CD4-positive, alpha-beta T cell treated with Interleukin-15 for 4 hours (primary cell): ENCODE data around the gene SLC7A7.
"Not testable (repeated sequence)": the region's sequence is repeated elsewhere in the genome, so short reads cannot be mapped to it uniquely, and the experiment has no call there.

Experiments
- DNase-seq: peaks from one replicate; pipeline ENCODE4 v3.0.0-alpha.2; 2020; ENCODE audit warnings: low spot score

SLC7A7 gene

GRCh38 chr14:22748206-22748605 lies 67.0 kb downstream of the SLC7A7 start:
- DNase-seq: no peak

DNA sequence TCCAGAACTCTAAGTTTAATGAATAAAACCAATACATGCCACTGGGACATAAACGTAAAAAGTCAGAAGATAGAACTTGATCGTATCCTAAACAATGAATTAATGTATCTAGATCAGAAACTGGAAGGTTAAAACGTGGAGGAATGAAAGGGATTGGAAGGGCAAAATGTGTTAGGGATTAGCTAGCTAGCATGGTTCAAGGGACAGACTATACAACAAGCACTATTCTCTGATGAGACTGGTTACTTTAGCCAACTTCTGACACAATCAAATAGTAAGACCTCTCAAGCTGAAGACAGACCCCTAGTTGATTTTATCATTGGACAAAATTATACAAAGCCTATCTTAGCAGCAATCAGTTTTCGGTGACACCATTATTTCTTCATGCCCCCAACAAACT lies 67.5 kb downstream of the SLC7A7 start:
- no peak for DNase-seq

GRCh38 chr14:22740020-22740419 lies 75.2 kb downstream of the SLC7A7 start:
- DNase-seq: no peak

DNA sequence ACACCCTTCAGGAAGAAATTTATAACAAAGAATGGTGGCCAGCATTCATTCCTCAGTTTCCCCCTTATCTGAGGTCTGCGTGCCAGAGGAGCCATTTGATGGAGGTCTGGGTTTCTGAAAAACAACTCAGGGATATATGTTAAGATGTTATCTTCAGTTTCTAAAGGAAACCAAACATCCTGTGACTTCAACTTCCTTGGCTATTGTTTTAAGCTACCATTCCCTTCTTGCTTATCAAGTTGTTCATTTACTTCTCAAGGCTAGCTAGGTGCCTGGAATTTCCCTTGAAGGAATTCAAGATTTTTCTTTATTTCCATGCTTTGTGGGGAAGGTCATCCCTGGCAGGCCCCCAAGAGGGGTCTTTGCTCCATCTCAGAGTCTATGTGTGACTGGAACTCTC lies 75.8 kb downstream of the SLC7A7 start:
- DNase-seq: no peak

DNA sequence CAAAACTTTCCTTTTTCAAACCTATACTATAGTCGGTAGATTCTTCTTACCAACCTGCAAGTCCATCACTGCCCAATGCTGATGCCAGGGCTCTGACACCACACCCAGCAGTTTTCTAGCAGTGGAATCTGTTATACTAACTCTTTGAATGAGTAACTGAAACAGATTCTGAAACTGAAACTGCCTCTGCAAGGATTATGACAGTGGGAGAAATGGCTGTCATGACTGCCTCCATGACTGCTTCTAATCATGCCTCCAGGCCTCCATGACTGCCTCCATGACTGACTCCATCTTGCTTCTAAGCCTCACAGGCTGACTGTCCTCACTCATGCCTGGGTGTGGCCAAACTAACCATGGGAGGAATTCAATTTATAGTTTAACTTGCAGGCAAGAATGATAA lies 78.2 kb downstream of the SLC7A7 start:
- DNase-seq: no peak

DNA sequence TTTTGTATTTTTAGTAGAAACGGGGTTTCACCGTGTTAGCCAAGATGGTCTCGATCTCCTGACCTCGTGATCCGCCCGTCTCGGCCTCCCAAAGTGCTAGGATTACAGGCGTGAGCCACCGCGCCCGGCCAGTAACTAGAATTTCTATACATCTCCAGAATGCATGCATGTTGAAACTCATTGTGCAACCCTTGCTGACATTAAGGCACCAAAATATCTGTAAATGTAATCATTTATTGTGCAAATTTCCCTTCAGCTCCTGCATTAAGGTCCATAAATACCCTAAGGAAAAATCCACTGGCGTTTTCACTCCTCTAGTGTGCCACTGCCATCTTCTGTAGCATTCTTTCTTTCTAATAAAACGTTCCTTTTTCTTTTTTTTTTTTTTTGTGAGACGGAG lies 78.9 kb downstream of the SLC7A7 start:
- DNase-seq: not testable (repeated sequence)

DNA sequence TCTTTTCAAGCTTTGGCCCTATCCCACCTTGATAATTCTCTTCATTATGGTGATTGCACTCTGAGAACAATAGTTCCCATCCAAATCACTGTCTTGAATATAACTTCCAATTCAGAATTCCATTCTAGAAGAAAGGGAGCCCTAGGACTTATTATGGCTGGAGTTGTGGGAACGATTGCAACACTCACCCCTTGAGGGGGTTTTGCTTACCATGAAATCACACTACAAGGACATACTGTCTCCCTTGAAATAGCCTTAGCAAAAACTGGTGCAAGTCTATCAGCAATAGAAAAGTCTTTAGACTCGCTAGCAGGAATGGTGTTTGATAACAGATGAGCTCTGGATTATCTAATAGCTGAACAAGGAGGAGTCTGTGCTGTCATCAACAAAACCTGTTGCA lies 80.1 kb downstream of the SLC7A7 start:
- no peak for DNase-seq

DNA sequence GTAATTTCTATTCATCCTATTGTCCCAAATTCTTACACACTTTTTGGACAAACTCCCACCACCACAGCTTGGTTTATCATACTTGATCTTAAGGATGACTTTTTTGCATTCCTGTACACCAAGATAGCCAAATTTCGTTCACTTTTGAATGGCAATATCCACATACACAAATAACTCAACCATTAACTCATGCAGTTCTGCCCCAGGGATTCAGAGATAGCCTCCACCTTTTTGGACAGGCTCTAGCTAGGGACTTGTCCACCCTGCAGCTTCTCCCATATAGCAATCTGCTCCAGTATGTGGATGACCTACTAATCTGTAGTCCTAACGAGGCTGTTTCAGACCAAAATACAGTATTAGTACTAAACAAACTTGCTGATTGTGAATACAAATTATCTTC lies 81.4 kb downstream of the SLC7A7 start:
- DNase-seq: no peak

DNA sequence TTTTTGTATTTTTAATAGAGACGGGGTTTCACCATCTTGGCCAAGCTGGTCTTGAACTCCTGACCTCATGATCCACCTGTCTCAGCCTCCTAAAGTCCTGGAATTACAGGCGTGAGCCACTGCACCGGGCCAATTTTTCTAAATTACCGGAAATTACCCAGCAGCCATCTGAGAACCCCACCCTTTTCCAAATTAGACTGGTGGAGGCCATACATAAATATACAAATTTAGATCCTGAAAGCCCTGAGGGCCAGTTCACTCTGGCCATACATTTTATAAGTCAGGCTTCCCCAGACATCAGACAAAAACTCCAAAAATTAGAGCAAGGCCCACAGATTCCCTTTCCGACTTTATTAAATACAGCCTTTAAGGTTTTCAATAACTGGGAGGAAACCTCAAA lies 83.2 kb downstream of the SLC7A7 start:
- not testable (repeated sequence) for DNase-seq

DNA sequence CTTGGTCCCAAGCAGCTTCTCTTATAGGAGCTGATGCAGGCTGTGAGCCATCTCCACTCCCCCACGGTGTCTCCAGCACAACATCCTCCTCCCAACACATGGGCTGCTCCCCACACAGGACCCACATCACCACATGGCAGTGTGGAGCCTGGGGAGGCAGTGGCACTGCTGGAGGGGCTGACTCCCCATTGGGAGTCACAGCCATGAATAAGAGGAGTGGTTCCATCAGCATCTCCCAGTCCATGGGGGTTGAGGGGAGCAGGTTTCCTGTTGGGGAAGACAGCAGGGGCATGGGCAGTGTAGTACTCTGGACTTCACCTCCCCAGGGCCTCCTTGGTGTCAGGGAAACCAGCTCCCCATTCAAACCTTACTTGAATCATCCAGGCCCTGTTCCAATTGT lies 89.2 kb downstream of the SLC7A7 start:
- no peak for DNase-seq

DNA sequence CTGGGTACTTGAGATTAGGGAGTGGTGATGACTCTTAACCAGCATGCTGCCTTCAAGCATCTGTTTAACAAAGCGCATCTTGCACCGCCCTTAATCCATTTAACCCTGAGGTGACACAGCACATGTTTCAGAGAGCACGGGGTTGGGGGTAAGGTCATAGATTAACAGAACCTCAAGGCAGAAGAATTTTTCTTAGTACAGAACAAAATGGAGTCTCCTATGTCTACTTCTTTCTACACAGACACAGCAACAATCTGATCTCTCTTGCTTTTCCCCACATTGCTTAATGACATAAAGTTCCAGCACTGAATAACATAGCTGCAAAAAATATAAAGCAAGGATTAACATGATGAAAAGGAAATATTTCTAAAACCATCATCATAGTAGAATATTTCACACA lies 89.9 kb downstream of the SLC7A7 start:
- DNase-seq: not testable (repeated sequence)

GRCh38 chr14:22724847-22725246 lies 90.4 kb downstream of the SLC7A7 start:
- not testable (repeated sequence) for DNase-seq

DNA sequence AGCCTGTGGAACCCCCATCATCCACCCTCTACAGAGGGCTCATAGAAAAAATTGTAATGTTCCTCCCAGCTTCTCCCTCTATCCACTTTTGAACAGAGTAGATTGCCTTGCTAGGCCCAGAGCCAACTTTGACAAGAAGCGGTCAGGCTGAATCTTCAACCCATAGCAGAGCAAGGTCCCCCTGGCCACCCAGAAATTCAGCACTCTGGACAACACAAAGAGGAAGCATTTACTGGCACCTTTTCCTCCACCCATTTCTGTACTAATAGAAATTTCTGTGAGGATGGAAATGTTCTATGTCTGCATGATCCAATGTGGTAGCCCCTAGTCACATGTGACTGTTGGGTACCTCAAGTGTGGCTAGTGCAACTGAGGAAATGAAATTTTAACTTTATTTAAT lies 91.4 kb downstream of the SLC7A7 start:
- DNase-seq: no peak
